M059J (cell line): ENCODE measurements around the gene M1AP. TPM values are rescaled to one million over a fixed set of nuclear protein-coding genes. Genes with fewer than 3 reads are reported as not detected.
A peak's percentile ranks its signal among the peaks of the same experiment; 100 is the strongest.

Experiments used
- DNase-seq: peaks from one replicate; pipeline ENCODE4 v3.0.0-alpha.2; 2012; ENCODE audit warnings: low read depth
- total RNA-seq: library from RNA; depleted of rRNA; stranded (reverse); fragments of >200 nt; shearing (Covaris generic); gene quantifications from 2 replicates; pipeline ENCODE4 v1.2.3, GENCODE V29; 2014

The M1AP gene
- total RNA-seq, 1 experiment from 2014 or later, result not detected

DNA sequence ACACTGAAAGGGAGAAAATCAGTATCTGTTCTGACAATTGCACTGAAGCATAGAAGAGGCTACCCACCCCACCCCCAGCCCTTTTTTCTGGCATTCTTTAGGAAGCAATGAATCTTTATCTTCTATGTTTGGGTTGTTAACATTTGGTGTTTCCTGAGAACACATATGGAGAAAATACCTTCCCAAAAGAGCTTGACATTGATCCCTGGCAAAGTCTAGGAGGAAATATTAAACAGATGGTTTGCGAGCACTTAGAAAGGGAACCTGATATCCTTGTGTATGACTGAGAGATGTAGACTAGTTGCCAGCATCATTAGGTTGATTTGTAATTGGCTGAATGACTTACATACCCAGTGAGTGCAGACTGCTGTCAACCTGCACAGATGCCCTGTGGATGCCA lies 50.7 kb downstream of the M1AP start:
- DNase-seq, result no peak

DNA sequence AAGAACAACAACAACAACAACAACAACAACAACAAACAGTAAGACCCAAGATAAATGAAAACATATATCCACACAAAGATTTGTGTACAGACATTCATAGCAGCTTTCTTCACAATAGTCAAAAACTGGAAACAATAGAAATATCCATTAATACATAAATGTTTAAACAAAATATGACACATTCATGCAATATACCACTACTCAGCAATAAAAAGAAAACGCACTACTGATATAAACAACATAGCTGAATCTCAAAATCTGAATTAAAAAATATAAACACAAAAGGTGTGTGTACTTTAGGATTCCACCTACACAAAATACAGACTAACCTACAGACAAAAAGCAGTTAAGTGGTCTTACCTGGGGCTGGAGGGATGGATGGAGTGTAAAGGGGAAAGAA lies 51.5 kb downstream of the M1AP start:
- DNase-seq, result no peak

DNA sequence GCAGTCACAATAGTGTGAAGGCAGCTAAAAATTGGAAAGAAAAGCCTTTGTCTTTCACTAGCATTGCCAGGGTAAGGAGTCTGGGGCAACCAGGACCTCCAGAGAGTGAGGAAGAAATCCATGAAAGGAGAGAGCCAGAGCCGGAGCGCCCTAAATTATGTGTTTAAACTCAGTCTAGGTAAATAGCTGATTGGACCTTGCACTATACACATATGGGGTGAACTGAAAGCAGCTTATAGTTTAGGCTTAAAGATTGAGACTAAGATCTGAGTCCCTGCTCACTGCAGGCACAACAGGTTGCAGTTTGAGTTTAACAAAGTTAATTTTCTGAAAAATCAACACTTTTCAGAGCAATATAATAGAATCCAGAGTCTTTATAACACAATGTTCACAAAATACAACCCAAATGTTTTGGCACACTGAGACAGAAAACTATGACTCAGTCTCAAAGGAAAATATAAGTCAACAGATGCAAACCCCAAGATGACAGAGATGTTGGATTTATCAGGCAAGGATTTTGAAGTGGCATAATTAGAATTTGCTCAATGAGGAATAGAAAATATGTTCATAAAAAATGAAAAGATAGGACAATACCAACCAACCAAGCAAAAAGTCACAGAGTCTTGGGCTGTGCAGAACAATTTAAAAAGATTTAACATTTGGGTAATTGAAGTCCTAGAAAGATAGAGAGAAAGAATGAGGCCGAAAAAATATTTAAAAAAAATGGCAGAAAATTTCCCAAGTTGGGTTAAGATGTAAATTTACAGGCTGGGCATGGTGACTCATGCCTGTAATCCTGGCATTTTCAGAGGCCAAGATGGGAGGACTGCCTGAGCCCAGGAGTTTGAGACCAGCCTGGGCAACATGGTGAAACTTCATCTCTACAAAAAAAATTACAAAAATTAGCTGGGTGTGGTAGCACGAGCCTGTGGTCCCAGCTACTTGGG lies 54.0 kb downstream of the M1AP start:
- DNase-seq, result peak; percentile 45

DNA sequence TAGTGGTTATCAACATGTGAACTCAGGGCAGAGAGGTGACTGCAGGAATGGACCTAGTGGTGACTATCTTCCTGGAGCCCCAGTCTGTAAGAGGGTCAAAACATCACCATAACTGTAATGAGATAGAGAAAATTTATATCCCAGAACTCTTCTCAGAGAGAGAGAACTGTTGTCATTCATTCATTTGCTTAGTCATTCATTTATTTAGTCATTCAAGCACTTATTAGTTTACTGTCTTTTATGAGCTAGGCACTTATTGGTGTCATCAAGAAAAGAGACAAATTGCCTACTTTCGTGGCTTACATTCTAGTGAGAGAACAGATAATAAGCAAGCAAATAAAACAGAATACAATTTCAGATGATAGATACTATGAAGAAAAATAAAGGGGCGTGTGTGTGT lies 59.5 kb downstream of the M1AP start:
- no peak for DNase-seq

- peak; percentile 74 for DNase-seq
These were observed 60.4 kb downstream of the M1AP start for GRCh38 chr2:74587664-74588277.

DNA sequence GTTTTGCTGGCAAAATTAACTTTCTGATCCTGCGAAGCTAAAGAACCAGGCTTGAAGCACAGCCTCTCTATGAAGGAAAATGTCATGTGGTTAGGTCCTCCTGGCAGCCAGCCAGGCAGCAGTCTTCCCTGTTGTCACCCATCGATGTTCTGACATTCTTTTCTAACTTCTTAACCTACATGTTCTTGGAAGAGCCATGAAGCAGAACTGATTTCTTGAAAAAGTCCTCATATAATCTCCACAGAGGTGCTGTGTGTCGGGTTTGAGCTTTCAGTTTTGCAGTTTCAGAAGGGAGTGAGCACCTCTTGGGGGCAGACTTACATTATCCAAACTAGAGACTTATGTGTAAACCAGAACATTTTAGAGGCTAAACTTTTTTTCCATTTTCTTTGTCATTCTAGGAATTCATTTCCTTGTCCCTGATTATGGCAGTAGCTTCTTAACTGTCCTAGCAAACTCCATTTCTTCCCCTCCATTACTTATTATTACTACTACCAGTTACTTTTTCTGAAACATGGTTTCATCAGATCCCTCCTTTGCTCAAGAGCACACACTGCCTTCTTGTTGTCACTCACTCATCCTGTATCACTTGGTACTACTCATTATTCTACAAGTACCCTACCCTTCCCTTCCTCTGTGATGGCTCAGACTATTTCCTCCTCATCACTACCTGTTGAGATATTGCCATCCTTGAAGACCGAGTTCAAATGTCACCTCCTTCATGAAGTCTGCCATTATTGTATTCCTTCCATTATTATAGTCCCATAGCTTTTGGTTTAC lies 62.5 kb downstream of the M1AP start:
- no peak for DNase-seq

DNA sequence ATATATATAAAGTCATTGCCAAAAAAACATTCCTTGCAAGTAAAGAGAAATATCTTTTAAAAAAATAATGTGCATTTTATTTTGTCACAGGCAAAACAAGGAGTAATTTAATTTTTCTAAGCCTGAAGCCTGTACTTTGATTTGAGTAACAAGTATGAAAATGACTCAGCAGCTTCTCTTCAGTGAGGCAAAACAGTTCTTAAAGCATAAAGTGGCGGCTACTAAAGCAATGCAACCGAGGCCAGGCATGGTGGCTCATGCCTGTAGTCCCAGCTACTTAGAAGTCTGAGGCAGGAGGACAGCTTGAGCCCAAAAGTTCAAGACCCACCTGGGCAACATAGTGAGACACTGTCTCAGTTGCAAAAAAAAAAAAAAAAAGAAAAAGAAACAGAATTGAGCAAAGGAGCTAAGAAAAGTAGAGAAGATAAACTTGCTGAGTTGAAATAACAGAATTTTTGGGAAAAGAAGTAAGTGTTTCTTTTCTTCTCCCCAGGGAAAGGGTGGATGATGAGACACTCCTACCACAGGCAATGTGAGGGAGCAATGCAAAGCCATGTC lies 64.0 kb downstream of the M1AP start:
- DNase-seq, result no peak

GRCh38 chr2:74583504-74583903 lies 64.6 kb downstream of the M1AP start:
- DNase-seq, result peak; percentile 80

DNA sequence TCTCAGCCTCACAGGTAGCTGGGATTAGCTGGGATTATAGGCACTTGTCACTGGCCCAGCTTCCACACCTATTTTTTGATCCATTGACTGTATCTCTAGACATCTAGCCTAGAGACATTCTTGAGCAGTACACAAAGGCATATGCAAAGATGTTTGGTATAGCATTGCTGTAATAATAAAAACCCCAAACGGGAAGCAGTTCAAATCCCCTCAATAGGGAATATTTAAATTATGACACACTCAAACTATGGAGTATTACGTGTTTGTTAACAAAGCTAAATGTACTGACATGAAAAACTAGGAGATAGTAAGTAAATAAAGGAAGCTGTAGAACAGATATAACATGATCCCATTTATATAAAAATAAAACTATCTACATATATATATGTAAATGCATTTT lies 65.9 kb downstream of the M1AP start:
- DNase-seq, result no peak

DNA sequence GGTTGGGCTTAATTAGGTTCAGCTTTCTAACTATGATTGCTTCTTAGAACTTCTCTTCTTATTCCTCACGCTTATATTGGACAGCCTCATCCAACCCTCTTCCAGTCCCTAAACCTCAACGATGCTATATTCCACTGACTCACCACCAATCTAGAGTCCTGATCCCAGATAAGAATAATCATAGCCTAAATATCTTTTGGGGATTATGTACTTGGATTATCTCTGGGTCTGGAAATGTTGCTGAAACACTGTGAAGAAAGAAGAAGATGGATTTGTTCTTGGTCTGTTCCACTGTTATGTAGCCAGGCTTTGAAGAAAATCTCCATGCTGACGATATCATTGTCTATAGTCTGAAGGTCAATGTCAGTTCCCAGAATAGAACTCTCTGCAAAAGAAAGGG lies 66.7 kb downstream of the M1AP start:
- DNase-seq, result no peak

DNA sequence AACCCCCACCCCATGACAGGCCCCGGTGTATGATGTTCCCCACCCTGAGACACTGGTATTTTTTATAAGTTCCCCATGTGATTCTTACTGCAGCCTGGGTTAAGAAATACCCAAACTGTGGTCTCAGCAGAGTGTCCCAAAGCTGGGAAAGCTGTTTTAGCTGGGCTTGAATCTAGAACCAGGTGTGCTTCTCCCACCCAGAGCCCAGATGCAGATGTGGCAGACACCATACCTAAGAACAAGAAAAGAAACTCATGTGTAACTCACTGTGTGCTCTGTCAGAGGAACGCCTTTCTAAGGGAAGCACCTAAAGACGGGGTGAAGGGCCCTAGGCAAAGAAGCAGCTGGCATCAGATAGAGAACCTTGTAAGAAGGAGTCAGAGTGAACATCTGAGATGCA lies 69.7 kb downstream of the M1AP start:
- no peak for DNase-seq

- no peak for DNase-seq
These were observed 70.7 kb downstream of the M1AP start for GRCh38 chr2:74577448-74577847.

GRCh38 chr2:74576863-74577229 lies 71.3 kb downstream of the M1AP start:
- peak; percentile 55 for DNase-seq

- DNase-seq, result no peak
These were observed 71.8 kb downstream of the M1AP start for GRCh38 chr2:74576211-74576862.

DNA sequence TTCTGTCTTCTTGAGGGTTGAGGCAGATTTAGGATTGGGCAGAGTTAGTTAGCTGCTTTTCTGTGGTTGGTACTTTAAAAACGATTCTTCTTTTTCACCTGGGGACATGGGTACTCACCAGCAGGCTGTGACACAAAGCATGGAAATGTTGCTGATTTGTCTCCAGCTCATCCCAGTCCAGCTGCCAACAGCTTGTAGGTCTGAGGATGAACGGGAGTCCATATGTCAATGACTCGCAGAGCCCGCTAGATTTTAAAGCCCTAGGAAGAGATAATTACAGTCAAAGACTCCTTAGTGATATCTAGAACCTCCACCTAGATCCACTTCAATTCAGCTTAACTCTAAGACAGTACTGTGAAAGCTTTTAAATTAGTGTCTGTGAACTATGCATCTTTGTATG lies 72.8 kb downstream of the M1AP start:
- DNase-seq, result no peak

GRCh38 chr2:74573747-74574562 lies 74.2 kb downstream of the M1AP start:
- peak; percentile 64 for DNase-seq

DNA sequence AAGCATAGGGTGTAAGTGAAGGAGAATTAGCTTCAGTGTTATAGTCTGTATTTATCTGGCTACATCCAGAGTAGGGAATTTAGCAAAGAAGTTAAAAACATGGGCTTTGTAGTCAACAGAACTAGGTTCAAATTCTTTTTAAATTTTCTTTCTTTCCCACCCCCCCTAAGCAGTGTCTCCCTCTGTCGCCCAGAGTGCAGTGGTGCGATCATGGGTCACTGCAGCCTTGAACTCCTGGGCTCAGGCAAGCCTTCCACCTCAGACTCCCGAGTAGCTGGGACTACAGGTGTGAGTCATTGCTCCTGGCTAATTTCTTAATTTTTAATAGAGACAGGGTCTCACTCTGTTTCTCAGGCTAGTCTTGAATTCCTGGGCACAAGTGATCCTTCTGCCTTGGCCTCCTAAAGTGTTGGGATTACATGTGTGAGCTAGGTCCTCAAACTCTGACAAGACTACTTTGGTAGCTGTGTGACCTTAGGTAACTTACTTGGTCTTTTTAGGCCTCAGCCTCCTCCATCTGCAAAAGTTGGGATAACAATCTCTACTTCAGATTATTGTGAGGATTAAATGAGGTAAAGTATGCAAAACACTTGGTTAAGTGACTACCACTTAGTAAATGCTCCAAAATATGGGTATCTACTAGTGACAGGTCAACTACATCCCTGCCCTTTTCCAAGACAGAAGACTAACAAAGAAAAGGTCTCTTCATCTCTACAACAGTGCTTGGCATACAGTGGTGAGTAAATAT lies 75.8 kb downstream of the M1AP start:
- no peak for DNase-seq

DNA sequence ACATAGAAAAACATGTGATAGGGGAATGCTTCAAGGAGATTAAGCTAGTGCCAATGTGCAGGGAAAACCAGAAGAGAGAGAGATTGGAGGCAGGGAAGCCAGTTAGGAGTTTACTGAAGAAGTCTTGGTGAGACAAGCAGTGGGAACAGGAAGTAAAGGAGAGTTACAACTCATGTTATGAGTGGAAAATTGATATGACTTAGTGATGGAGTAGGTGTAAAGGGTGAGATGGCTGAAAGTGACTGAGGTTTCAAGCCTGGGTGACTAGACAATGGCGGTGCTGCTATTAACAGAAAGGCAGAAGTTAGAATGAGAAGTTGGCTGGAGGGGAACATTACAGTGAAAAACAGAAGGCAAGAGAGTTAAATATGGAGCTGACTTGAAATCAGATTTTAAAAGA lies 77.1 kb downstream of the M1AP start:
- no peak for DNase-seq

GRCh38 chr2:74569686-74570085 lies 78.4 kb downstream of the M1AP start:
- no peak for DNase-seq

DNA sequence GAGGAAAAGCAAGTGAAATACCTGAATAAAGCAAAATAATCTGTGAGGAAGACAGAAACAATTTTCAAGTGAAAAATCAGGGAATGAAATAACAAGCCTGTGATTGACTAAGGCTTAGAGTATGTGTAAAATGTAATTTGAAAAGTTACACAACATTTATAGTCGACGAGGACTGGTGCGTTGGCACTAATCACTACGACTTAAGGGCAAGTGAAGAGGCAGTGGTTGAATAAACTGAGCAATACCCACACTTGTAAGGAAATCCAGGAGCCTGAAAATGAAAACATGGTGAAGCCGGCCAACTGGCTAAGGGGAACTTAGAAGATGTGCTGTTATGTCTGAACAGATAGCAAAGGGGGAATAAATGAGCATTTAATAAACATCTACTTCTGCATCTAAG lies 80.2 kb downstream of the M1AP start:
- peak; percentile 85 for DNase-seq
